Neural cell (in vitro differentiated cells): ENCODE results near the gene NPHP4.

Experiments
- CTCF ChIP-seq: fragments of 450-650 bp; IDR thresholded peaks from 2 replicates; pipeline ENCODE4 v1.5.1; 2014; ENCODE audit warnings: antibody characterized with exemption, mild to moderate bottlenecking, moderate library complexity; ENCODE audit not compliant: poor library complexity, severe bottlenecking
- MXI1 ChIP-seq: fragments of 450-650 bp; conservative IDR thresholded peaks from 2 replicates; pipeline ENCODE4 v1.6.1; 2014; ENCODE audit warnings: antibody characterized with exemption, mild to moderate bottlenecking; ENCODE audit not compliant: poor library complexity, severe bottlenecking

DNA sequence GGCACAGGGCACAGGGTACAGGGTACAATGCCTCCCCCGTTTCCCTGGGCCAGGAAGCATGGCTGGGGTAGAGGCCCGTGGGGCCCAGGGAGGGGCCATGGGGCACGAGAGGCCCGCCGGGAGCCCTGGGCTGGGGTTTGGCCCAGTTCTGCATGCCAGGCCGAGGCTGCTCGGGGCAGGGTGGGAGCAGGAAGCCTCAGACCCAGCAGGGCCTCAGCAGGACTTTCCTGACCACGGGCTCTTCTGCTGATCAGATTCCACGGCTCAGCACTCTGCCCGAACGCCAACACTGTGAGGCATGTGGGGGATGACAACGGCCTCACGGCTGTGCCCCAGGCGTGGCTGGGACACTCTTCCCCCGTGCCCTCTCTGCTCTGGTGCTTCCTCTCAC is 104.3 kb downstream of the NPHP4 start:
- TF ChIP-seq CTCF: no peak
- no peak for TF ChIP-seq MXI1
